ENCODE data around the gene ARL5C.

The ARL5C gene

DNA sequence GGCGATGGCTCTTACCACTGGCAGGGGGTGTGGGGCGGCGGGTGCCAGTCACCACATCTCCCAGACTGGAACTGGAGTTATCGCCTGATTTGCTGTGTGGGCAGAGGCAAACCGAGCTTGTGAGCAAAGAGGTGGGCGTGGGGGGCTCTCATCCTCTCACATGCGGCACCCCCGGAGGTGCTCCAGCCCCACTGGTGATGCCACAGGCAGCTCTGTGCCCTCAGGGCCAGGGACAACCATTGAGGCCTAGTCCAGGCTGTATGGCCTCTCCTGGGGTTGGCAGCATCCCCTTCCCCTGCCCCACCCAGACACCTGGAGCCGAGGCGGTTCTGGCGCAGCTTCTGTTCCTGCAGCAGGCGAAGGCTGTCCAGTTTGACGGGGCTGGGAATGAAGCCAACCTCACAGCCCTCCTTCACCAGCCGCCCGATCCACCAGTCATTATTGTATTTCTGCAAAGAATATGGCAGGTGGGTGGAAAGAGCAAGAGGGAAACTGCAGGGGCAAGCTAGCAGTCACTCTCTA lies 20.6 kb upstream of the ARL5C start:
- no peaks in the 10 kb centered on the region for H3K9me2 ChIP-seq (replicated peaks; ENCODE audit: control insufficient read depth, low read length)
- no peaks in the 10 kb centered on the region for H3K27me3 ChIP-seq (ENCODE audit: control insufficient read depth, low read length)
- H3K9me3 ChIP-seq (ENCODE audit: control insufficient read depth, insufficient read depth, low read length): no peaks in the 10 kb centered on the region
- no peak for TF ChIP-seq EZH2phosphoT487 (IDR thresholded peaks at IDR 0.05; ENCODE audit: borderline replicate concordance, low read length)
- TF ChIP-seq, protein P1, sequence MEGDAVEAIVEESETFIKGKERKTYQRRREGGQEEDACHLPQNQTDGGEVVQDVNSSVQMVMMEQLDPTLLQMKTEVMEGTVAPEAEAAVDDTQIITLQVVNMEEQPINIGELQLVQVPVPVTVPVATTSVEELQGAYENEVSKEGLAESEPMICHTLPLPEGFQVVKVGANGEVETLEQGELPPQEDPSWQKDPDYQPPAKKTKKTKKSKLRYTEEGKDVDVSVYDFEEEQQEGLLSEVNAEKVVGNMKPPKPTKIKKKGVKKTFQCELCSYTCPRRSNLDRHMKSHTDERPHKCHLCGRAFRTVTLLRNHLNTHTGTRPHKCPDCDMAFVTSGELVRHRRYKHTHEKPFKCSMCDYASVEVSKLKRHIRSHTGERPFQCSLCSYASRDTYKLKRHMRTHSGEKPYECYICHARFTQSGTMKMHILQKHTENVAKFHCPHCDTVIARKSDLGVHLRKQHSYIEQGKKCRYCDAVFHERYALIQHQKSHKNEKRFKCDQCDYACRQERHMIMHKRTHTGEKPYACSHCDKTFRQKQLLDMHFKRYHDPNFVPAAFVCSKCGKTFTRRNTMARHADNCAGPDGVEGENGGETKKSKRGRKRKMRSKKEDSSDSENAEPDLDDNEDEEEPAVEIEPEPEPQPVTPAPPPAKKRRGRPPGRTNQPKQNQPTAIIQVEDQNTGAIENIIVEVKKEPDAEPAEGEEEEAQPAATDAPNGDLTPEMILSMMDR (IDR thresholded peaks at IDR 0.05; ENCODE audit: low read depth, low read length, poor library complexity, severe bottlenecking): no peak
- no peaks in the 10 kb centered on the region for H3F3A ChIP-seq (ENCODE audit: control insufficient read depth, insufficient read depth)
- peaks cover 63% of the 10 kb centered on the region for H3K36me3 ChIP-seq (ENCODE audit: control insufficient read depth, low read length)
- no peak overlapping the region for H3K4me2 ChIP-seq (ENCODE audit: low read length)
- H3K4me1 ChIP-seq (ENCODE audit: control insufficient read depth, low read length): no peaks in the 10 kb centered on the region
- H3K4me3 ChIP-seq (ENCODE audit: low read length): no peak overlapping the region
- no peak overlapping the region for H3K27ac ChIP-seq (ENCODE audit: low read depth, low read length)
- no peaks in the 10 kb centered on the region for H4K20me1 ChIP-seq (ENCODE audit: control insufficient read depth, insufficient read depth, low read depth, low read length)
- no peaks in the 10 kb centered on the region for H3K79me2 ChIP-seq (ENCODE audit: control insufficient read depth, low read length)

GRCh38 chr17:39183720-39184119 lies 17.8 kb upstream of the ARL5C start:
- peaks cover 62% of the 10 kb centered on the region for H3K36me3 ChIP-seq (ENCODE audit: control insufficient read depth, low read length)
- no peak overlapping the region for H3K27ac ChIP-seq (ENCODE audit: low read depth, low read length)
- H3K9me2 ChIP-seq (replicated peaks; ENCODE audit: control insufficient read depth, low read length): no peaks in the 10 kb centered on the region
- TF ChIP-seq EZH2phosphoT487 (IDR thresholded peaks at IDR 0.05; ENCODE audit: borderline replicate concordance, low read length): no peak
- TF ChIP-seq, protein P1 (IDR thresholded peaks at IDR 0.05; ENCODE audit: low read depth, low read length, poor library complexity, severe bottlenecking): no peak
- no peaks in the 10 kb centered on the region for H3K27me3 ChIP-seq (ENCODE audit: control insufficient read depth, low read length)
- H3K79me2 ChIP-seq (ENCODE audit: control insufficient read depth, low read length): no peaks in the 10 kb centered on the region
- H4K20me1 ChIP-seq (ENCODE audit: control insufficient read depth, insufficient read depth, low read depth, low read length): no peaks in the 10 kb centered on the region
- H3K9me3 ChIP-seq (ENCODE audit: control insufficient read depth, insufficient read depth, low read length): no peaks in the 10 kb centered on the region
- H3F3A ChIP-seq (ENCODE audit: control insufficient read depth, insufficient read depth): no peaks in the 10 kb centered on the region; the same call in 1 of the 2 replicates
- H3K4me2 ChIP-seq (ENCODE audit: low read length): no peak overlapping the region
- no peak overlapping the region for H3K4me3 ChIP-seq (ENCODE audit: low read length)
- no peaks in the 10 kb centered on the region for H3K4me1 ChIP-seq (ENCODE audit: control insufficient read depth, low read length)

- TF ChIP-seq EZH2phosphoT487 (IDR thresholded peaks at IDR 0.05; ENCODE audit: borderline replicate concordance, low read length): no peak
- TF ChIP-seq, protein P1 (IDR thresholded peaks at IDR 0.05; ENCODE audit: low read depth, low read length, poor library complexity, severe bottlenecking): no peak
- no peak overlapping the region for H3K4me3 ChIP-seq (ENCODE audit: low read length)
- no peaks in the 10 kb centered on the region for H3K9me3 ChIP-seq (ENCODE audit: control insufficient read depth, insufficient read depth, low read length)
- H3K79me2 ChIP-seq (ENCODE audit: control insufficient read depth, low read length): no peaks in the 10 kb centered on the region
- no peak overlapping the region for H3K4me2 ChIP-seq (ENCODE audit: low read length)
- H4K20me1 ChIP-seq (ENCODE audit: control insufficient read depth, insufficient read depth, low read depth, low read length): no peaks in the 10 kb centered on the region
- no peaks in the 10 kb centered on the region for H3K9me2 ChIP-seq (replicated peaks; ENCODE audit: control insufficient read depth, low read length)
- H3F3A ChIP-seq (ENCODE audit: control insufficient read depth, insufficient read depth): no peaks in the 10 kb centered on the region; the same call in 1 of the 2 replicates
- no peaks in the 10 kb centered on the region for H3K4me1 ChIP-seq (ENCODE audit: control insufficient read depth, low read length)
- H3K27ac ChIP-seq (ENCODE audit: low read depth, low read length): no peak overlapping the region
- H3K27me3 ChIP-seq (ENCODE audit: control insufficient read depth, low read length): no peaks in the 10 kb centered on the region
- peaks cover 61% of the 10 kb centered on the region for H3K36me3 ChIP-seq (ENCODE audit: control insufficient read depth, low read length)
Observed at GRCh38 chr17:39183045-39183444, 17.1 kb upstream of the ARL5C start.

Data from DOHH2 (cell line).